Muscle layer of colon (tissue), 2 donors: ENCODE results near the gene SLAMF9.

ENCODE experiments used
- H3K27ac ChIP-seq: one replicate; pipeline ENCODE4 v1.7.0; 2013; ENCODE audit warnings: low read depth, mild to moderate bottlenecking, low read length, moderate library complexity
- H3K27me3 ChIP-seq, 2 donors: one replicate each; pipeline ENCODE4 v1.7.0; 2013; ENCODE audit warnings: low read length in 2 of 2, mild to moderate bottlenecking in 2 of 2; ENCODE audit not compliant: insufficient read depth in 2 of 2, control insufficient read depth in 1 of 2
- H3K36me3 ChIP-seq: one replicate; pipeline ENCODE4 v1.7.0; 2013; ENCODE audit warnings: mild to moderate bottlenecking, low read length; ENCODE audit not compliant: insufficient read depth
- H3K4me1 ChIP-seq: one replicate; pipeline ENCODE4 v1.7.0; 2013; ENCODE audit warnings: mild to moderate bottlenecking, low read length; ENCODE audit not compliant: insufficient read depth
- H3K4me3 ChIP-seq, 2 donors: one replicate each; pipeline ENCODE4 v1.7.0; 2013; ENCODE audit warnings: low read length in 2 of 2, low read depth in 1 of 2, mild to moderate bottlenecking in 1 of 2, moderate library complexity in 1 of 2
- H3K9ac ChIP-seq: one replicate; pipeline ENCODE4 v1.7.0; 2013; ENCODE audit warnings: low read length
- H3K9me3 ChIP-seq: one replicate; pipeline ENCODE4 v1.7.0; 2013; ENCODE audit warnings: mild to moderate bottlenecking, low read length
- donor health status: abdominal sarcoma.
- donor health status: Adenocarcinoma of cecum.

SLAMF9 gene

DNA sequence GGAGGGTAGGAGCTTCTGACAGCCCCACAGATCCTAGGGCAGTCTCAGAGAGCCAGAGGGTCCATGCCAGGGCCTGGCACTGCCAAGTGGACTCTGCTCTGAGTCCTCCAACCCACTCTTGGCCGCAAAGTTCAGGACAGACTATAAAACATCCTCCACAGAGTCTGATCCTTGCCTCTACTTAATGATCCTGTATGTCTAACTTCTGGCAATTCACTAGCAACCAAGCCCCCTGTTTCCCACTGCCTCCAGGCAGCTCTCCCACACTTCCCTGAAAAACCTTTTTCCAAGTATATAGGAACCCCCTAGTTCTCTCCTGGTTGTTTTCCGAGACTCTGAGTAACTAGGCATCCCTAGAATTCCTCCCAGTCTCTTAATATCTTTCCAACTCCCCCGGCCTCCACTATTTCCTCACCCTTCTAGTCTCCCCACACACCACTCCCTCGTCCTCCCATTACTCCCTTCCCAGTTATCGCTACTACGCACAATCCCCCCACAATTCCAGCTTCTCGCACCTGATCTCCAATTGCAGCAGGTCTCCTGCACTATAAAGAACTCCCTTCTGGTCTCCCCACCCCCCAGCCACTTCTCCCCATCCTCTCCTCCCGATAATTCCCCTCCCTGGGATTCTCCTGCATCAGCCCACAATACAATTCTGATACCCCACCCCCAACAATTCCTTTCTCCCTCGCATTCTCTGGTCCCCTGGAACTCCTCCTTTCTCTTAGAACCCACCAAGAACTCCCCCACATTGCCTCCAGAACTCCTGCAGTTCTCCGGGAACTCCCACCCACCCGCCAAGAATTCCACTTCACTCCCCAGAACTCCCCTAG, 9.2 kb downstream of the SLAMF9 start:
- H3K9ac ChIP-seq, result peak overlapping the region; percentile 31
- H3K27me3 ChIP-seq, result no peaks in the 10 kb centered on the region
- peaks cover 16% of the 10 kb centered on the region for H3K4me1 ChIP-seq
- no peak overlapping the region for H3K27ac ChIP-seq
- no peaks in the 10 kb centered on the region for H3K9me3 ChIP-seq
- no peaks in the 10 kb centered on the region for H3K36me3 ChIP-seq
- peak overlapping the region; percentile 50 for H3K4me3 ChIP-seq

DNA sequence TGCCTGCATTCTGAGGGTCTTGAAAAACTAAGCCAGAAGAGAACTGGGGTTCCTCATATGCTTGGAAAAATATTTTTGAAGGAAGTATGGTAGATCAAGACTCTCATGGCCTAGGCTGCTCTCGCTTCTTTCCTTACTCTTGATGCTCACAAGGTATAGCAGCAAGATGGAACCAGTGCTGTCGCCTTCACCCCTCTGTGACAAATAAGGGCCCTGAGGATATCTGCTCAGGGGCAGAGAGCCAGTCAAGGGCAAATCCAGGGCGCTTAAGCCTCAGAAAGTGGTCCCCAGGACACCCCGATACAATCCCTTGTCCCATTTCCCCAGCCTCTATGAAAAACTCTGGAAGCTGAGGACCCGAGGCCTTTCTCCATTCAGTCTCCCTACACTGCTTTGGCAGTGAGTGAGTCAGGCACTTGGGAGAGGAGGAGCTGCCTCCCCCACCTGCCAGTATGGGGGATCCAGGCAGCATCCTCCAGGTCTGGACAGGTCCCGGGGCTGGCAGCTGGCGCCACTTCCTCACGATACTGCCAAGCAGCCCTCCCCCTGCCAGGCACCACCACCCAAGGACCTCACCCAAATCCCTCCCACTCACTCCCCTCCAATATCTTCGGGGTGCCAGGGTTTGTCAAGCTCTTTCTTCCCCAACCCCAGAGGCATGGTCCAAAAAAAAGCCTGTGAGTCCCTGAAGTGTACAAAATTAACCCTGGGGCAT, 10.0 kb downstream of the SLAMF9 start:
- H3K4me1 ChIP-seq, result peaks cover 10% of the 10 kb centered on the region
- no peaks in the 10 kb centered on the region for H3K9me3 ChIP-seq
- H3K27ac ChIP-seq, result no peak overlapping the region
- no peak overlapping the region for H3K4me3 ChIP-seq
- no peaks in the 10 kb centered on the region for H3K36me3 ChIP-seq
- no peaks in the 10 kb centered on the region for H3K27me3 ChIP-seq
- H3K9ac ChIP-seq, result no peak overlapping the region

DNA sequence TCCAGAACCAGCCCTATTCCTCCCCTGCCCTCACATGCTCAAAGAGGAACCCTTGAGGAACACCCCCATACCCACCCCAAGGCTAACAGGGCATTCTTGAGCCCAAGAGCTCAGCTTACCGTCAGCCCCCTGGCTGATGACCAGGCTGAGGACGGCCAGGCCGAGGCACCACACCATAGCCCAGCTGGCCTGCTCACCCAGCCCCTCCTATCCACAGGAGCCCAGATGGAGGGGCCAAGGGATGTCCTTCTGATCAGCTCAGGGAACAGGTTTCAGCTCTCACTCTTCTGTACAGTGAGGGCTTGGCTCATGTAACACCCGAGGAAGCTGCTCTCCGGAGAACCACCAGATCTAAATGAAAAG, 10.8 kb downstream of the SLAMF9 start:
- Histone ChIP-seq H3K9me3 (no peaks in the 10 kb centered on the region), H3K9ac (no peak overlapping the region), H3K36me3 (no peaks in the 10 kb centered on the region), H3K4me1 (peaks cover 7% of the 10 kb centered on the region), H3K4me3 (no peak overlapping the region), H3K27ac (no peak overlapping the region), H3K27me3 (no peaks in the 10 kb centered on the region)

DNA sequence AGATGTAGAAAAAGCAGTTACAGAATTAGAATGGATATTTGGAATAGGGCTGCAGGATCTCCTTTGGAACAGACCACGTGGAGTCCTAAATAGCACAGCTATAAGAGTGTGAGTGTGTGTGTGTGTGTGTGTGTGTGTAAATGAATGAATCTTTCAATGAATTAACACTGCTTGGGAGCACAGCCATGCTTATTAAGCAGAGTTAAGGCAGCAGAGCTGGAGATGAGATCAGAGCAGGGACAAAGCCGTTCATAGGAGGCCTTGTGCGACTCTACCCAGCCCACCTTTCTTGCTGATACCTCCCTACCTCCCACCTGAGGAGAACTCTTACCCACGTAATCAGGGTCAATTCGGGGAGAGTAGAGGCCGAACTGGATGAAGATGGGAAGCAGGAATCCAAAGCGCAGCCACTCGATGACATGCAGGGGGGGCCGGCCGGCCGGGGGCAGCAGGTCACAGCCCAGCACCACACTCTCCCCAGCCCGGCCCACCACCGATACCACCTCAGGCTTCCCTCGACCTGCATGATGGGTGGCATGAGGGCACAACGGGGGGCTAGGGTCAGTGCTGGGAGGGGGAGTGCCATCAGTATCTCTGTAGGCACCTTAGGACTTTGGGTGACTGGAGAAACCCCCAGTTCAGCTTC, 11.3 kb downstream of the SLAMF9 start:
- no peaks in the 10 kb centered on the region for H3K9me3 ChIP-seq
- no peaks in the 10 kb centered on the region for H3K27me3 ChIP-seq
- no peaks in the 10 kb centered on the region for H3K36me3 ChIP-seq
- peaks cover 7% of the 10 kb centered on the region for H3K4me1 ChIP-seq
- H3K9ac ChIP-seq, result no peak overlapping the region
- no peak overlapping the region for H3K4me3 ChIP-seq
- no peak overlapping the region for H3K27ac ChIP-seq

DNA sequence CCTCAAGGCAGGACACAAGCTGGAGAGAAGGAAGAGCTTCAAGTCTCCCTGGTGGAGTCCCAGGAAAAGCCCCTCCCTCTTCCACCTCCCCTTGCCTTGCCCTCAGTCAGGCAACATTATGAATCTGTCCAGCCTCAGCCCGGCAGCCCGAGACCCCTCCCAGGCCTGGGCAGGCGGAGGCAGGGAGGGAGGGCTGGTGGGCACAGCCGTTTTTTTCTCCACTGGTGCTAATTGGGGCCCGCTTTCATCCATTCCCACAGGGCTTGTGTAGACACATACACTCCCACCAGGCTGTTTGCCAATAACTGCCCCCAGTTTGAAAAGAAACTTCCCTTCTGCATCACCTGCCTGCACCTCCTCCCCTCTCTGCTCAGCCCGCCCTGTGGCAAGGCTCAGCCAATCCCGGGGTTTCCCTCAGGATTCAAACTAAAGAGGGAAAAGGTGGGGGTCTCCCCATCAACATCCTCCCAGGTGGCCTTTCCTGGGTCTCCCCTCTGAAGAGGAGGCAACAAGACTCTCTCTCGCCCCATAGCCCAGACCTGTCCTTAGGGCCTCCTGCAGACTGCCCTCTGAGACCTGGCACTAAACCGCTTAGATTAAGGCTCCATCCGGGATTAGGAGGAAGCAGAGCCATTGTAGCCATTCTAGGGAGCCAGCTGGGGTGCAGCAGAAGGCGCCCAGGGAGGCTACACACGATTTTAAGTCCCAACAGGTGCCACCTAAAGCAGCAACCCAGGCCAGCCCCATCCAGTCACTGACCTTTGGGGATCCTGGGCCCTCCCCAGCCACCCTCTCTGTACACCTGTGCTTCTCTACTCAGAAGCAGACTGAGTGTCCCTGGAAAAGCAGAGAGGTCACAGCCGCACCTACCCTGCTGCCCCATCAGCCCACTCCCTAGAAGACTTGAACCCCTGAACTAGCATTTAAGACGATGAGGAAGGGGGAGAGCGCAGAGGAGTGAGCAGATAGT, 12.2 kb downstream of the SLAMF9 start:
- Histone ChIP-seq H3K27ac (no peak overlapping the region), H3K9ac (no peak overlapping the region), H3K36me3 (no peaks in the 10 kb centered on the region), H3K4me3 (no peak overlapping the region), H3K9me3 (no peaks in the 10 kb centered on the region), H3K27me3 (peaks cover 0 to under 1% of the 10 kb centered on the region in 2 donors), H3K4me1 (peaks cover 7% of the 10 kb centered on the region)

DNA sequence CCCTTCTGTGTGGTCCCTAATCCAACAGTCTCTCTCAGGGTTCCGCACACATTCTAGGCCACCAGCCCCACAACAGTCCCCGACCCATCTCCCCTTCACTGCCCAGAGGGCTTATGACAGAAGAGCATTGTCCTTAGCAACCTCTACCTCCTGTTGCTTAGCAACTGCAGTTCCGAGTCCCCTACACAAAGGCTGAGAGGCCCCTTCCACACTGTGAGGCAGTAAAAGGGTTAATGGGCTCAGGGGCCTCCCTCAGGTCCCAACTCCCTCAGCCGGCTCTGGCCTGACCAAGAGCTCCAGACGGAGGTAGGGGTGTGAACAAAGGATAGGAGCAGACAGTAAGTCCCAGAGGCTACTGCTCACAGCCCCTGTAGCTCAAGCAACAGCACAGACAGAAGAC, 12.9 kb downstream of the SLAMF9 start:
- no peaks in the 10 kb centered on the region for H3K36me3 ChIP-seq
- no peaks in the 10 kb centered on the region for H3K9me3 ChIP-seq
- peaks cover 0 to 5% of the 10 kb centered on the region in 2 donors for H3K27me3 ChIP-seq
- H3K4me3 ChIP-seq, result no peak overlapping the region
- peaks cover 7% of the 10 kb centered on the region for H3K4me1 ChIP-seq
- no peak overlapping the region for H3K9ac ChIP-seq
- H3K27ac ChIP-seq, result no peak overlapping the region

DNA sequence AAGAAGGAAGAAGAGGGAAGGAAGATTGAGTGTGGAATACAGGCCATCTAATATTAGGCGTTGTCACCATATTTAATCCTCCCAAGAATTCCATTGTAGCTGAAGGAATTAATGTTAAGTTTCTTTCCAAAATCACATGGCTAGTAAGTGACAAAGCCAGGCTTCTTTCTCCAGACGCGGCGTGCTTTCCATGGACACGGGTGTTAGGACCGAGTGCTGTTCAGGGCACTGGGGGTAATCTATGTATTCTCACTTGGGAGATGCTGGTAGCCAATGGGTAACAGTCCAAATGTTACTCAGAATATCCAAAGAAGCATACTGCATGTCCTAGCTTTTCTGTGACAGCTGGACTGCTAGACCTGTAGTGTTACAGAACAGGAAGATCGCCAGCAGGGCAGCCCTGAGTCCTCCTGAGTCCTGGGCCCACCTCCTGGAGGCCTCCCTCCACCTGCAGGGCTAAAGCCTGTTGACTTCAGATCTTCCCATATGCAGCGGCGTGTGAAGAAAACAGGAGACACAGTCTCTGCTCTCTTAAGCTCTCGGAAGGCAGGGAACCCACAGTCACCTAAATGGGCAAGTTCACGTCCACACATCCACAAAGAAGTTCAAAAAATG, 13.9 kb downstream of the SLAMF9 start:
- H3K4me1 ChIP-seq, result peaks cover 4% of the 10 kb centered on the region
- no peak overlapping the region for H3K4me3 ChIP-seq
- peaks cover 0 to 5% of the 10 kb centered on the region in 2 donors for H3K27me3 ChIP-seq
- no peak overlapping the region for H3K9ac ChIP-seq
- no peaks in the 10 kb centered on the region for H3K9me3 ChIP-seq
- H3K27ac ChIP-seq, result no peak overlapping the region
- H3K36me3 ChIP-seq, result no peaks in the 10 kb centered on the region

DNA sequence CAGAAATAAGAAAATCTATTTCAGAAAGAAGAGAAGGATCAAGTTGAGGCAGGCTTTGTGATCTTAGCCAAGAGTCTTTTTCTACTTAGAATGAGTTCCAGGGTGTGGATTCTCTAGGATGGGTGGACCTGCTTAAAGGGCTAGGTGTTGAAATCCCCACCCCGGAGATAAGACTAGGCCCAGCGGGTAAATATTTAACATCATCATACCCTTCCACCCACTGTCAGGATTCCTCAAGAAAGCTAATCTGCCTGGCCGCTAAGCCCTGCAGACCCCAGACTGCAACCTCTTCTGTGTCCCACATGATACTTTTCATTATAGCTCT, 14.4 kb downstream of the SLAMF9 start:
- no peaks in the 10 kb centered on the region for H3K4me1 ChIP-seq
- no peak overlapping the region for H3K27ac ChIP-seq
- no peak overlapping the region for H3K9ac ChIP-seq
- H3K9me3 ChIP-seq, result no peaks in the 10 kb centered on the region
- peaks cover 0 to 5% of the 10 kb centered on the region in 2 donors for H3K27me3 ChIP-seq
- H3K36me3 ChIP-seq, result no peaks in the 10 kb centered on the region
- no peak overlapping the region for H3K4me3 ChIP-seq

DNA sequence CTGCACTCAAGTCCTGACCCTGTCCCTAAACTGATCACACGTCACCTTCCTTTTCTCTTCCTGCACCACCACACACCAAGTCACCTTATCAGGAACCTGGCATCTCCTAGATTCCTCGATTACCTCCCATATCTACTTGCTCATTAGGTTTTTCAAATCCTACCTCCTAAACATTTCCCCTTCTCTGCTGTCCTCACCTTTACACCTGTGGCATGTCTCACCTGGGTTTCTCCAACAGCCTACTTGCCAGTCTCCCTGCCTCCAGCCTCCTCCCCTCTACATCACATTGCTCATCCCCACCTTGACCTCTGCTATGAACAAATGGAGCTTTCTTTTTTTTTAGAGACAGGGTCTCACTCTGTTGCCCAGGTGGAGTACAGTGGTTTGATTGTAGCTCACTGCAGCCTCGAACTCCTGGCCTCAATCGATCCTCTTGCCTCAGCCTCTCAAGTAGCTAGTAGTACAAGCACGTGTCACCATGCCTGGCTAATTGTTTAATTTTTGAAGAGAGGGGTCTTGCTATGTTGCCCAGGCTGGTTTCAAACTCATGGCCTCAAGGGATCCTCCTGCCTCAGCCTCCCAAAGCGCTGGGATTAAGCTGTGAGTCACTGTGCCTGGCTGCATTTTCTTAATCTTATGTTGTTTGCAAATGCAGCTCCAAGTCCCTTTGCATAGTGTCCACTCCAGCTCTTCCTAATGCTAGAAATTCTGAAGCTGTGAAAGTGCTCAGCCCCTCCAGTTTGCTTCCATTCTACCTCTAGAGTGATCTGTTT, 14.9 kb downstream of the SLAMF9 start:
- Histone ChIP-seq H3K9ac (no peak overlapping the region), H3K9me3 (no peaks in the 10 kb centered on the region), H3K36me3 (no peaks in the 10 kb centered on the region), H3K4me3 (no peak overlapping the region), H3K4me1 (no peaks in the 10 kb centered on the region), H3K27ac (no peak overlapping the region), H3K27me3 (peaks cover 0 to 5% of the 10 kb centered on the region in 2 donors)

DNA sequence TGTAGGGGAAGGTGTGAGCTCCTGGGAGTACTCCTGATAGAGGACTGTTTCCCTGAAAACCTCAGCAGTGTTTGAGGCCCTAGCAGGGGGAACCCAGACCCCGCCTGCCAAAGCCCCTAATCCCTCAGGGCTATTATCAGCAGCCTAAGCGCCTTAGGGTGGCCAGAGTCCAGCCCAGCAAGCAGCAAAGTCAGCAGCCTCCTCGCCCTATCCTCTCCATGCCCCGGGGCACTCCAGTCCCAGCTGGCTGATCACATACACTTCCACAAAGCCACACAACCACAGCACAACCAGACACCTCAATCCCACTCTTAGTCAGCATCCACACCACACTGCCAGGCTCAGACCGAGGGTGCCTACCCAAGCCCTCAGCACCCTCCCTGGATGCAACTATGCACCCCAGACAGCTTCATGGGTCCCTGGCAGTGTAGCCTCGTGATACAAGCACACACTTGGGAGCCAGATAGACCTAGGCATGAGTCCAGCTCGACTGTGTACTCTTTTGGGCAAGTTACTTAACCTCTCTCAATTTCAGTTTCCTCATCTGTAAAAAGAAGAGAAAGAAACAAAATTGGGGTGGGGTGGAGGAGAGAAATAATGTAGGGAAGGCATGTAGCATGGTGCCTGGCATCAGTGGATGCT, 15.7 kb downstream of the SLAMF9 start:
- Histone ChIP-seq H3K4me1 (no peaks in the 10 kb centered on the region), H3K4me3 (no peak overlapping the region), H3K27ac (no peak overlapping the region), H3K9me3 (no peaks in the 10 kb centered on the region), H3K36me3 (no peaks in the 10 kb centered on the region), H3K27me3 (peaks cover 0 to 5% of the 10 kb centered on the region in 2 donors), H3K9ac (no peak overlapping the region)
